Endothelial cell of umbilical vein (primary cell): ENCODE measurements around the gene ANKFN1. TPM values are rescaled to one million over a fixed set of nuclear protein-coding genes. Genes with fewer than 3 reads are reported as not detected.

Experiments
- BruUV-seq: library from RNA; stranded (reverse); fragments of 400-500 nt; replicated peaks from 2 replicates; lab custom pipeline; 2021; lab: Mats Ljungman, UMichigan
- CTCF ChIA-PET: fragments of 300-600, 350-600 bp; sonication (Branson Sonifier 250); formaldehyde crosslinking; loops from one replicate; lab custom pipeline; 2021; ENCODE audit warnings: antibody characterized with exemption, inconsistent platforms; lab: Charles Lee
- POLR2A ChIA-PET: fragments of 300-600, 350-600 bp; sonication (Branson Sonifier 250); formaldehyde crosslinking; loops from one replicate; lab custom pipeline; 2021; ENCODE audit warnings: antibody characterized with exemption, inconsistent platforms; lab: Charles Lee
- DNase-seq: peaks from one replicate; pipeline ENCODE4 v3.0.0-alpha.2; 2011; ENCODE audit warnings: low read depth, low spot score
- FAIRE-seq: peaks from 2 replicates; lab custom pipeline; 2011; peaks lifted over from hg19 to GRCh38; lab: Jason Lieb, UNC
- H2AFZ ChIP-seq: 2 replicates; pipeline ENCODE4 v1.6.0; 2012; ENCODE audit warnings: low read depth, low read length, control low read depth, inconsistent platforms
- H3K27ac ChIP-seq: 2 replicates; pipeline ENCODE4 v1.5.1; 2011; ENCODE audit warnings: low read depth, mild to moderate bottlenecking, control low read depth, low read length, moderate library complexity; ENCODE audit not compliant: insufficient read depth
- H3K27me3 ChIP-seq, 2 experiments: 2 replicates each; pipeline versions ENCODE4 v1.6.0 to v1.6.1; 2011; ENCODE audit warnings: low read length in 2 of 2, mixed read lengths in 1 of 2; ENCODE audit not compliant: control insufficient read depth in 2 of 2, insufficient read depth in 2 of 2
- H3K36me3 ChIP-seq, 2 experiments: 2 replicates in 1 of 2; 3 replicates in 1 of 2; pipeline ENCODE4 v1.5.1; 2011; ENCODE audit warnings: low read length in 2 of 2, mild to moderate bottlenecking in 1 of 2, moderate library complexity in 1 of 2; ENCODE audit not compliant: control insufficient read depth in 2 of 2, insufficient read depth in 2 of 2; ENCODE audit errors: extremely low read depth in 1 of 2
- H3K4me1 ChIP-seq: 3 replicates; pipeline ENCODE4 v1.5.1; 2011; ENCODE audit warnings: mild to moderate bottlenecking, low read length; ENCODE audit not compliant: control insufficient read depth, insufficient read depth; ENCODE audit errors: extremely low read depth
- H3K4me2 ChIP-seq: 2 replicates; pipeline ENCODE4 v1.6.1; 2011; ENCODE audit warnings: low read length, control low read depth, mixed read lengths; ENCODE audit not compliant: insufficient read depth
- H3K4me3 ChIP-seq, 3 experiments: fragments of 200-600 bp in 1 of 3; sonication (generic), shearing (Covaris generic) in 1 of 3; replicated peaks in 1 of 3; 2 replicates each; pipeline ENCODE4 v1.5.1; 2011 to 2016; ENCODE audit warnings: control low read depth in 3 of 3, low read length in 3 of 3, mild to moderate bottlenecking in 2 of 3, inconsistent platforms in 1 of 3, low read depth in 1 of 3, moderate library complexity in 1 of 3; ENCODE audit not compliant: insufficient read depth in 1 of 3
- H3K79me2 ChIP-seq: 2 replicates; pipeline ENCODE4 v1.6.0; 2012; ENCODE audit warnings: low read length, inconsistent platforms; ENCODE audit not compliant: control insufficient read depth, insufficient read depth
- H3K9ac ChIP-seq: replicated peaks from 2 replicates; pipeline ENCODE3; 2011; ENCODE audit warnings: low read length, control low read depth; ENCODE audit not compliant: insufficient read depth; ENCODE audit errors: extremely low read depth
- H3K9me1 ChIP-seq: replicated peaks from 3 replicates; pipeline ENCODE4 v1.6.0; 2011; ENCODE audit warnings: mild to moderate bottlenecking, low read length; ENCODE audit not compliant: control insufficient read depth, insufficient read depth; ENCODE audit errors: extremely low read depth
- H3K9me3 ChIP-seq: replicated peaks from 2 replicates; pipeline ENCODE4 v1.5.1; 2012; ENCODE audit warnings: low read length, inconsistent platforms; ENCODE audit not compliant: control insufficient read depth, insufficient read depth
- H4K20me1 ChIP-seq: replicated peaks from 2 replicates; pipeline ENCODE3; 2011; ENCODE audit warnings: mild to moderate bottlenecking, low read length; ENCODE audit not compliant: control insufficient read depth, insufficient read depth; ENCODE audit errors: extremely low read depth
- EZH2 ChIP-seq: IDR thresholded peaks from 2 replicates; pipeline ENCODE4 v1.6.1; 2012; ENCODE audit warnings: borderline replicate concordance, low read depth, mild to moderate bottlenecking, moderate library complexity, low read length, inconsistent platforms; ENCODE audit not compliant: severe bottlenecking
- FOS ChIP-seq: IDR thresholded peaks from 2 replicates; pipeline ENCODE4 v1.6.1; 2011; ENCODE audit warnings: mild to moderate bottlenecking, low read length, moderate library complexity, borderline replicate concordance; ENCODE audit not compliant: insufficient read depth
- GATA2 ChIP-seq: IDR thresholded peaks from 2 replicates; pipeline ENCODE4 v1.7.0; 2011; ENCODE audit warnings: low read depth, mild to moderate bottlenecking, moderate library complexity, mixed read lengths, low read length; ENCODE audit not compliant: insufficient read length, insufficient read depth
- JUN ChIP-seq: IDR thresholded peaks from 2 replicates; pipeline ENCODE4 v1.6.1; 2011; ENCODE audit warnings: borderline replicate concordance, low read depth; ENCODE audit not compliant: insufficient read length, insufficient read depth
- MYC ChIP-seq: IDR thresholded peaks from one replicate; pipeline ENCODE4 v1.6.1; 2011; ENCODE audit warnings: mild to moderate bottlenecking, low read depth, low read length
- POLR2AphosphoS5 ChIP-seq: IDR thresholded peaks from 2 replicates; pipeline ENCODE4 v1.6.1; 2012; ENCODE audit warnings: low read depth, mild to moderate bottlenecking, control low read depth, low read length, moderate library complexity; ENCODE audit not compliant: insufficient read depth
- dilution Hi-C: fragments of 300-500 bp; cut with MboI; formaldehyde crosslinking; loops from one replicate; pipeline ENCODE4 v1.15.0; 2019; ENCODE audit warnings: low sequenced_read_pairs; ENCODE audit not compliant: extremely low pct_ligation_motif_present
- intact Hi-C: fragments of 100-400 bp; cut with micrococcal nuclease; formaldehyde crosslinking; loops from one replicate; pipeline ENCODE4 v1.10.0; 2022
- polyA plus RNA-seq, 4 experiments: library from polyadenylated mRNA; depleted of rRNA in 3 of 4; stranded (reverse) in 3 of 4; unstranded in 1 of 4; fragments of >200 nt; gene quantifications; 2 replicates each; pipeline versions ENCODE4 v1.2.1 to v1.2.3, GENCODE V29; 2011 to 2012; ENCODE audit warnings: missing spikeins in 1 of 4
- total RNA-seq: library from RNA; stranded (reverse); gene quantifications from 2 replicates; pipeline ENCODE4 v1.2.3, GENCODE V29; 2021
- TF ChIP-seq, protein P1 (sequence below), 2 donors: IDR thresholded peaks; 1 replicate in 1 of 2; 2 replicates in 1 of 2; pipeline ENCODE4 v1.5.1; 2011; ENCODE audit warnings: low read length in 2 of 2, mild to moderate bottlenecking in 2 of 2, moderate library complexity in 2 of 2, control low read depth in 1 of 2, inconsistent platforms in 1 of 2, low read depth in 1 of 2; ENCODE audit not compliant: insufficient read depth in 1 of 2; ENCODE audit errors: extremely low read depth in 1 of 2

Gene ANKFN1
- total and polyA plus RNA-seq, 2 donors (not counting 3 experiments of a cell fraction or from before 2014, with no cell fraction given), result 0.15 TPM; not detected in 1

DNA sequence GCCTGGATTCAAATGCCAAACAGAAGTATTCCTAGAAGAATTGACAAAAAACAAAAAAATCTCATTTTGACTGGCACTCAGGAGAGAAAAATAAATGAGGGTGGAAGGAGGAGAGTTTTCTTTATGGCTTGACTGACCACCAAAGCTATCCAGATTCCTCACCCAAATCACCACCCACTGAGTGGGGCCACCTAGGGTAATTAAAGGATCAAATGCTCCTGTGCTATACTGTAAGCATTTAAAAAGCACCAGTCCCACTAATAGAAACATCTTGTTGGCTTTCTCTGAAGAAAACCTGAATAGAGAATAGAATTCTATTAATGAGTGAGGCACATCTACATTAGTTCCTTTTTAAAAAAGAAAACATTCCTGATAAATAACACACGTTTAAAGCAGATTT, 163.3 kb downstream of the ANKFN1 start:
- no peak overlapping the region for H3K9ac ChIP-seq
- ChIA-PET CTCF (interaction anchor here (1.2 to 6.9 kb wide), 5 partner anchors 38 to 399 kb away, joined by 3 to 185 read pairs (median 4); no protein-coding TSS in a partner anchor), POLR2A (no interaction called here)
- no TSS peak for BruUV-seq
- no peaks in the 10 kb centered on the region for H4K20me1 ChIP-seq
- no peak overlapping the region for H2AFZ ChIP-seq
- H3K79me2 ChIP-seq, result no peaks in the 10 kb centered on the region
- H3K27me3 ChIP-seq, result peaks cover 11 to 21% of the 10 kb centered on the region in 2 experiments
- FAIRE-seq (no peak), DNase-seq (no peak)
- H3K9me1 ChIP-seq, result no peaks in the 10 kb centered on the region
- H3K4me1 ChIP-seq, result peaks cover 17% of the 10 kb centered on the region
- no peaks in the 10 kb centered on the region for H3K36me3 ChIP-seq
- TF ChIP-seq FOS (no peak), JUN (no peak), GATA2 (no peak), MYC (no peak), EZH2 (no peak), POLR2AphosphoS5 (no peak)
- TF ChIP-seq, protein P1, sequence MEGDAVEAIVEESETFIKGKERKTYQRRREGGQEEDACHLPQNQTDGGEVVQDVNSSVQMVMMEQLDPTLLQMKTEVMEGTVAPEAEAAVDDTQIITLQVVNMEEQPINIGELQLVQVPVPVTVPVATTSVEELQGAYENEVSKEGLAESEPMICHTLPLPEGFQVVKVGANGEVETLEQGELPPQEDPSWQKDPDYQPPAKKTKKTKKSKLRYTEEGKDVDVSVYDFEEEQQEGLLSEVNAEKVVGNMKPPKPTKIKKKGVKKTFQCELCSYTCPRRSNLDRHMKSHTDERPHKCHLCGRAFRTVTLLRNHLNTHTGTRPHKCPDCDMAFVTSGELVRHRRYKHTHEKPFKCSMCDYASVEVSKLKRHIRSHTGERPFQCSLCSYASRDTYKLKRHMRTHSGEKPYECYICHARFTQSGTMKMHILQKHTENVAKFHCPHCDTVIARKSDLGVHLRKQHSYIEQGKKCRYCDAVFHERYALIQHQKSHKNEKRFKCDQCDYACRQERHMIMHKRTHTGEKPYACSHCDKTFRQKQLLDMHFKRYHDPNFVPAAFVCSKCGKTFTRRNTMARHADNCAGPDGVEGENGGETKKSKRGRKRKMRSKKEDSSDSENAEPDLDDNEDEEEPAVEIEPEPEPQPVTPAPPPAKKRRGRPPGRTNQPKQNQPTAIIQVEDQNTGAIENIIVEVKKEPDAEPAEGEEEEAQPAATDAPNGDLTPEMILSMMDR (IDR thresholded peaks at IDR 0.05; ENCODE audit: extremely low read depth in 1 of 2, insufficient read depth in 1 of 2, low read depth in 1 of 2, low read length in 2 of 2), result no peak
- no peaks in the 10 kb centered on the region for H3K9me3 ChIP-seq
- intact Hi-C loops, result loop anchor here (2.0 to 10.0 kb wide), 5 partner anchors 24 to 542 kb away; partner anchors contain the start of gene NOG
- H3K4me3 ChIP-seq, result no peak overlapping the region
- H3K4me2 ChIP-seq, result no peak overlapping the region
- dilution Hi-C loops, result no loop called here
- H3K27ac ChIP-seq, result no peak overlapping the region
